ENCODE data around the gene RNASET2.

- TF ChIP-seq CTCF (IDR thresholded peaks at IDR 0.05) (no peak), EZH2phosphoT487 (IDR thresholded peaks at IDR 0.05) (no peak)
Measured at GRCh38 chr6:166903027-166903426, 53.3 kb downstream of the RNASET2 start.

Data from neural progenitor cell (in vitro differentiated cells).